Cardiac fibroblast (primary cell): ENCODE results near the gene MEIS3.
"Not testable (repeated sequence)": the region's sequence is repeated elsewhere in the genome, so short reads cannot be mapped to it uniquely, and the experiment has no call there.

ENCODE experiments used
- DNase-seq, 2 donors: peaks; one replicate each; pipeline versions ENCODE4 v3.0.0 to v3.0.0-alpha.2; 2010; ENCODE audit warnings: low read depth in 2 of 2
- H3K4me3 ChIP-seq, 2 donors: replicated peaks in 1 of 2; 1 replicate in 1 of 2; 2 replicates in 1 of 2; pipeline ENCODE4 v1.5.1; 2011; ENCODE audit warnings: low read depth in 2 of 2, low read length in 2 of 2, mild to moderate bottlenecking in 2 of 2, moderate library complexity in 1 of 2
- TF ChIP-seq, protein P1 (sequence below): IDR thresholded peaks from one replicate; pipeline ENCODE4 v1.5.1; 2011; ENCODE audit warnings: low read depth, mild to moderate bottlenecking, low read length, inconsistent platforms

The MEIS3 gene

DNA sequence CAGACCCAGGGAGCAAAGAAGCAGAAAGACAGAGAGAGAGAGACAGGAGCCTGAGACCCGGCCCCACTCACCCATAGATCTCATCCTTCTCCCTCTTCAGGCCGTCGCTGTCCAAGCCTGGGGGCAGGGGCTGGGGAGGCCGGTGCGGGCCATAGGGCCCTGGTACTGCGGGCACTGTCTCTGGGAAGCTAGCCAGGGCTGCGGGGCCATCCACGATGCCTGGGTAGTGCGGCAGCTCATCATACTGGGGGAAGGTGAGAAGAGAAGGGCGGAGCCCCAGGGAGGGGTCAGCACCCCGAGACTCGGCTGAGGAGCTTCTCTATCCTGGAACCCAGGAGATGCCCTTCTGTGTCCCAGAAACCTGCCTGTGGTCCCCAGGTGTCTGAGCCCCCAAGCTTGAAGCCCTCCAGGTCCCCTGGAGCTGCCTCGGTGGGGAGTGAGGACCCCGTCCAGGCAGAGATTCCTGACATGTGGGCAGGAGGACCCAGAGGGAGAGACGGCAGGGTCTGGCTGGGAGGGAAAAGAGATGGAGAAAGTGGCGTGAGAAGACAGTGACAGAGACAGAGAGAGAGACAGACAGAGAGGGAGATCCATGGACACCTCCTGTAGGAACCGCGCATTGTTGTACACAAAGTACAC is 2.1 kb downstream of the MEIS3 start:
- DNase-seq: no peak
- TF ChIP-seq, protein P1, sequence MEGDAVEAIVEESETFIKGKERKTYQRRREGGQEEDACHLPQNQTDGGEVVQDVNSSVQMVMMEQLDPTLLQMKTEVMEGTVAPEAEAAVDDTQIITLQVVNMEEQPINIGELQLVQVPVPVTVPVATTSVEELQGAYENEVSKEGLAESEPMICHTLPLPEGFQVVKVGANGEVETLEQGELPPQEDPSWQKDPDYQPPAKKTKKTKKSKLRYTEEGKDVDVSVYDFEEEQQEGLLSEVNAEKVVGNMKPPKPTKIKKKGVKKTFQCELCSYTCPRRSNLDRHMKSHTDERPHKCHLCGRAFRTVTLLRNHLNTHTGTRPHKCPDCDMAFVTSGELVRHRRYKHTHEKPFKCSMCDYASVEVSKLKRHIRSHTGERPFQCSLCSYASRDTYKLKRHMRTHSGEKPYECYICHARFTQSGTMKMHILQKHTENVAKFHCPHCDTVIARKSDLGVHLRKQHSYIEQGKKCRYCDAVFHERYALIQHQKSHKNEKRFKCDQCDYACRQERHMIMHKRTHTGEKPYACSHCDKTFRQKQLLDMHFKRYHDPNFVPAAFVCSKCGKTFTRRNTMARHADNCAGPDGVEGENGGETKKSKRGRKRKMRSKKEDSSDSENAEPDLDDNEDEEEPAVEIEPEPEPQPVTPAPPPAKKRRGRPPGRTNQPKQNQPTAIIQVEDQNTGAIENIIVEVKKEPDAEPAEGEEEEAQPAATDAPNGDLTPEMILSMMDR: no peak
- peak overlapping the region in 1 of 2 donors; percentile 75 for H3K4me3 ChIP-seq

DNA sequence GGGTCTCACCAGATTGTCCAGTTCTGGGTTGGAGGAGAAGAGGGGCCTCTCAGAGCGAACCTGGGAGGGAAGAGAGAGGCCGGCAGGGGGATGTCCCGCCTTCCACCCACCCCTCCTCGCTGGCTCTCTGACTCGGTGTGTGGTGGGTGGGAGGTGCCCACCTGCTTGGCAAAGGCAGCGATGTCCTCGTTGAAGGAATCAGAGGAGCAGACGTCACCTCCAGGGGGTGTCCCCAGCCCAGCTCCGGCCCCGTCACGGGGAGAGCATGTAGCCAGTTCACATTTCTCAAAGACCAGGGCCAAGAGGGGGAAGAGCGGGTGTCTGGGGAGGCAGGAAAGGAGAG is 2.7 kb downstream of the MEIS3 start:
- TF ChIP-seq, protein P1: no peak
- no peak for DNase-seq
- H3K4me3 ChIP-seq: no peak overlapping the region

DNA sequence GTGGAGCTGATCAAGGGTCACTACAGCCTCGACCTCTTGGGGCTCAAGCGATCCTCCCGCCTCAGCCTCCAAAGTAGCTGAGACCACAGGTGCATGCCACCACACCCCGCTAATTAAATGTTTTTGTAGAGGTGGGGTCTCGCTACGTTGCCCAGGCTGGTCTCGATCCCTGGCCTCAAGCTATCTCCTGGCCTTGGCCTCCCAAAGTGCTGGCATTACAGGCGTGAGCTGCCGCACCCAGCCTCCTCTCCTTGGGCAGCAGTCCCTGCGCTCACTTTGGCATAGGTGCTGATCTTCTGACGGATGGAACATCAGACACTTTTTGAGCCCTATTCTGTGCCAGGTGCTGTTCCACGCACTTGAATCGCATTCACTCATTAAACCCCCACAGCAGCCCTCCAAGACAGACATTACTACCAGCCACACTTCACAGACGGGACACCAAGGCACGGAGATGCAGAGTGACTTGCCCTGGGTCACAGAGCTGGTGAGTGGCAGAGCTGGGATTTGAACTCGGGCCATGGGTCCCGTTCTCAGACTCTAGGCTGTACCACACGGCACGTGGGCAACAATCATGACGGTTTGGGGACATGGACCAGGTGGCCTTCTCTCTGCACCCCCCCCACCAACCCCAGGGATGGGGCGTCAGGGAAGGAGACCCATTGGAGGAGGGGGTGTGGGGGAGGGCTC is 3.2 kb downstream of the MEIS3 start:
- TF ChIP-seq, protein P1: no peak
- no peak for DNase-seq
- H3K4me3 ChIP-seq: no peak overlapping the region

DNA sequence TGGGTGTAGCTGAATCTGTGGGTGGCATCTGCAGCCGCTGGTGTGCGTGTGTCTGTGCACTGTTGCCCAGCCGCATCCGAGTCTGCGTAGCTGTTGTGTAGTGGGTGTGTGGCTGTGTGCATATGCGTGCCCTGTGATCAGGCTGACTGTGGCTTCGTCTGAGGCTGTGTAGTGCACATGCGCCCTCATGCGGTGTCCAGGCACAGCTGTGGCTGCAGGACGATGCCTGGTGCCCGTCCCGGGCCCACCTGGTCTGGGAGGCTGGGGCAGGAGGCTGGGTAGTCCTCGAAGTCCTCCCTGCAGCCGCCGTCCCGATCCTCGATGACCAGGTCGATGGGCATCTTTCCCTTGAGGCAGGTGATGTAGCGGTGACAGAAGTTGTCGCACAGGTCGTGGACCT is 4.9 kb downstream of the MEIS3 start:
- no peak overlapping the region for H3K4me3 ChIP-seq
- TF ChIP-seq, protein P1: no peak
- no peak for DNase-seq

DNA sequence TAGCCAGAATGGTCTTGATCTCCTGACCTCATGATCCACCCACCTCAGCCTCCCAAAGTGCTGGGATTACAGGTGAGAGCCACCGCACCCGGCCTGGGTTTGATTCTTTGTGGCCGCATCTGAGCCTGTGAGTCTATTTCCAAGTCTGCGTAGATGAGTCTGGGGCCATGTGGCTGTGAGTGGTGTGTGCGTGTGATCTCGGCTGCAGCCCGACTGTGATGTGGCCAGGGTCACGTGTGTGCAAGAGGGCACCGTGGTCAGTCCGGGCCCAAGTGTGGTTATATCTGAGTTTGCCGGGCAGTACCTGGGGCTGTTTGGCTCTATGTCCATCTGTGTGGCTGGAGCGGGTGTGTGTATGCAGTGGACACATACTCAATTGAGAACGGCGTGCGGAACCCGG is 5.4 kb downstream of the MEIS3 start:
- TF ChIP-seq, protein P1: no peak
- no peak overlapping the region for H3K4me3 ChIP-seq
- DNase-seq: no peak

DNA sequence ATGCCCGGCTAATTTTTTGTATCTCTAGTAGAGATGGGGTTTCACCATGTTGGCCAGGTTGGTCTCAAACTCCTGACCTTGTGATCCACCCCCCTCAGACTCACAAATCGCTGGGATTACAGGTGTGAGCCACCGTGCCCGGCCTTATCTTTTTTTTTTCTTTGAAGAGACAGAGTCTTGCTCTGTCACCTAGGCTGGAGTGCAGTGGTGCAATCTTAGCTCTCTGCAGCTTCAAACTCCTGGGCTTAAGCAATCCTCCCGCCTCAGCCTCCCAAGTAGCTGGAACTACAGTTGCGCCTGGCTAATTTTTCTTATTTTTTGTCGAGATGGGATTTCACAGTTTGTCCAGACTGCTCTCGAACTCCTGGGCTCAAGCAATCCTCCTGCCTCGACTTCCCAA is 7.6 kb downstream of the MEIS3 start:
- DNase-seq, H3K4me3 ChIP-seq: not testable (repeated sequence)

DNA sequence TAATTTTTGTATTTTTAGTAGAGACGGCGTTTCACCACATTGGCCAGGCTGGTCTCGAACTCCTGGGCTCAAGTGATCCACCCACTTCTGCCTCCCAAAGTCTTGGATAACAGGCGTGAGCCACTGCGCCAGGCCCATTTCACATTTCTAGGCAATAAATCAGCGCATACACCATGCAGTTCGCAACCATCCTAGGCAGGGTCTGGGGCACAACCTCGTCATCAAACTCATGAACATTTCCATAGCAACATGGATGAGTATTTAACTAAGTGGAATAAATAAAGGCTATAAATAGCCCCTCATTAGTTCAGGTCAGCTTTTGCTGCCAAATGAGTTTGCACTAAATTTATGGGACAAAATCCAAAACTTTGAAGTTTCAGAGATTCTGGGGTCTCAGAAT is 8.2 kb downstream of the MEIS3 start:
- H3K4me3 ChIP-seq: no peak overlapping the region
- TF ChIP-seq, protein P1: no peak
- DNase-seq: no peak
